Right renal cortex interstitium (tissue), 3 donors: ENCODE results near the gene DRC3. TPM values are rescaled to one million over a fixed set of nuclear protein-coding genes. Genes with fewer than 3 reads are reported as not detected.
"Not testable (repeated sequence)": the region's sequence is repeated elsewhere in the genome, so short reads cannot be mapped to it uniquely, and the experiment has no call there.

Source experiments
- DNase-seq, 3 donors: peaks; one replicate each; pipeline ENCODE4 v3.0.0-alpha.2; 2013; ENCODE audit warnings: low read depth in 3 of 3, low spot score in 2 of 3
- polyA plus RNA-seq, 3 donors: library from polyadenylated mRNA; unstranded; fragments of 120-200 nt; gene quantifications; one replicate each; pipeline ENCODE4 v1.2.1, GENCODE V29; 2013; ENCODE audit not compliant: insufficient read length in 3 of 3

The DRC3 gene
- polyA plus RNA-seq, 3 donors, result 13.4 to 16.1 (median 14.5) TPM

DNA sequence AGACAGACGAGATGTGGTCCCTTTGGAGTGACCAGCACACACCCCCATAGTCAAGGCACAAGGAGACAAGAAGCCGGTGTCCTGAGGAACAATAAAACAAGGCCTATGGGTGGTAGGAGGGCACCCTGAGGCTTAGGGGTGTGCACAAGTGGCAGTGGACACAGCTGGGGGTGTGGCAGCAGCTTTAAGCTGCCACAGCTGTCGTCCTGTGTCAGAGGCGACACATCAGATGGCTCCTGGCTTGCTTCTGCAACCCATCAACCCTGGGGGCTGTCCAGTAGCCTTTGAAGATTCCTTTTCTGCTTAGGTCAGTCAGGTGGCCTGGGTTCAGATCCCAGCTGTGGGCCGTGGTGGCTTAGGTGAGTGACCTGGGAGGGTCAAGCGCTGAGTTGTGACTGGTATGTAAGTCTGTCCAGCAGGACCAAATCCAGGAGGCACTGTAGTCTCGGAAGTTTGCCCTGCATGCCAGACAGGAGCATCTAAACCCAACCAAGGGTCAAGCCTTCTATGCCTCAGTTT, 15.8 kb downstream of the DRC3 start:
- no peak for DNase-seq

DNA sequence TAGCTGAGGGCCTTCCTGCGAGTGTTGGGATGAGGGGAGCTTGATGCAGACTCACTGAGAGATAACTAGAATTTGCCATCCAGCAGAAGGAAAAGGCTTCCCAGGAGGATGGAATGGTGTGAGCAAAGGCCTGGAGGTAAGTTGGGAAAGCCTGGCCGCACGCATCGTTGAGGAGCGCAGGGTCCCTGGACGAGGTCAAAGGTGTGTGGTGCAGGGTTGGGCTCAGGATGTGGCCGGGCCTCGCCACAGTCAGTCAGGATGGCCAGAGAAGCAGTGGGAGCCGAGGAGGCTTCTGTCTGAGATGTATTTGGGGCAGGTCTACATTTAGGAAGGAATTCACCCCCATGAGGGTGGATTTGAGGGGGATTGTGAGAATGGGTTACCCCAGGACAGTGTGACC, 16.4 kb downstream of the DRC3 start:
- DNase-seq, result no peak

DNA sequence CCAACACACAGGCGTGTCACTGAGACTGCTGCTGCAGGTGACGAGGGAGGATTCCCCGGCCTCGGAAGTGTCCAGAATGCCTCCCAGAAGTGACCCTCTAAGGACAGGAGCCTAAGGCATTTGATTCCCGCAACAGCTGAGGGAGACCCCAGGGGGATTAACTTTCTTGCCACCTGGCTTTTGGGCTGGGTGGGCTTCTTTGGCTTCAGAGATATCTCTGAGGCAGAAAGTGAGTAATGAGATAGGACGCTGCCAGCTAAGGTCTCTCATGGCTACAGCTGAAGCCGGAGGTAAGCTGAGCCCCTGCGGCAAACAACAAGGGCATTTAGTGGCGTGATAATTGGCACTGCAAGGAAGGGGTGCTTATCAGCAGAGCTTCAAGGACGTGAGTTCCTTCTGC, 17.0 kb downstream of the DRC3 start:
- DNase-seq, result no peak

DNA sequence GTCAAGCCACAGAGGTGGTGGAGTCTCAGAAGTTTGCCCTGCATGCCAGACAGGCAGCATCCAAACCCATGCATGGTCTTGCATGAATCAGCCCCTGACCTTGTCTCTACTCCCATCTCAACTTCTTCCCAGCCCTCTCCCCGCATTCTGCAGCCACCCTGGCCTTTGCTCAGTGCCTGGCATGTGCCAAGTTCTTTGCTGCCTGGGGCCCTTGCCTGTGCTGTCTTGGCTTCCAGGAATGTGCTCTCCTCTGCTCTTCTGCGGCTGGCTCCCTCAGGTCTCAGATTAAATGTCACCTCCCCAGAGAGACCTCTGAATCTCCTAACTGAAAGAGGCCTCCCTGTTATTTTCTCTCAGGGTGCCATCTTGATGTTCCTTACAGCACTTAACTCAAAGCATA, 17.6 kb downstream of the DRC3 start:
- no peak for DNase-seq

DNA sequence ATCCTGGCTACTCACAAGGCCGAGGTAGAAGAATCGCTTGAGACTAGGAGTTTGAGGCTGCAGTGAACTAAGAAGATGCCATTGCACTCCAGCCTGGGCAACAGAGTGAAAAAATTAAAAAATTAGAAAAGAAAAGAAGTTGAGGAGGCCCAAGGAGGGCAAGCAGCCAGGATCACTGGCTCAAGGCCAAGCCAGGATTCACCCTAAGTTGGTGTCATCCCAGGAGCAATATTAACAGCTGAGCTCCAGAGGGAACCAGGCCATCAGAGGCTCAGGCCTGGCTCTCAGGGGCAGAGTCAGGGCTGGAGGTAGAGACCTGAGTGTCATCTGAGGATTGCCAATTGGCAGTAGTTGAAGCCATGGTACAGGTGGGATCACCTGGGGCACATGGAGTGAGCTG, 20.7 kb downstream of the DRC3 start:
- no peak for DNase-seq

DNA sequence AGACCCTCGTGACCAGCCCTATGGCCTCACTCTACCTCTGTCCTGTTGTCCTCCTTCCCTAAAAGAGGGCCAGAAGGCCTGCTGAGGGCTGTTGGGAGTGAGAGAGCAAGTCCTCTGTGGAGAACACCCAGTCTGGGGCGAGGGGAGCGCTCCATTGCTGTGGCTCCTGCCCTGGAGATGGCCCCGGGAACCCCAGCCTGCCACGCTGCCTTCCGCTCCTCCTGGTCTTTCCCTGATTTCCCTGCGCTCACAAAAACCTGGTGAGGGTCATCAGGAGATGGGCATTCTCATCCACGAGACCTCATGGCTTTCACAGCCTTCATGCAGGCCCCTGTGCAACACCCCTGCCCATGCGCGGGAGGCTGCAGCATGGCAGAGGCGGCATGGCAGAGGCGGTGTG, 21.2 kb downstream of the DRC3 start:
- no peak for DNase-seq

DNA sequence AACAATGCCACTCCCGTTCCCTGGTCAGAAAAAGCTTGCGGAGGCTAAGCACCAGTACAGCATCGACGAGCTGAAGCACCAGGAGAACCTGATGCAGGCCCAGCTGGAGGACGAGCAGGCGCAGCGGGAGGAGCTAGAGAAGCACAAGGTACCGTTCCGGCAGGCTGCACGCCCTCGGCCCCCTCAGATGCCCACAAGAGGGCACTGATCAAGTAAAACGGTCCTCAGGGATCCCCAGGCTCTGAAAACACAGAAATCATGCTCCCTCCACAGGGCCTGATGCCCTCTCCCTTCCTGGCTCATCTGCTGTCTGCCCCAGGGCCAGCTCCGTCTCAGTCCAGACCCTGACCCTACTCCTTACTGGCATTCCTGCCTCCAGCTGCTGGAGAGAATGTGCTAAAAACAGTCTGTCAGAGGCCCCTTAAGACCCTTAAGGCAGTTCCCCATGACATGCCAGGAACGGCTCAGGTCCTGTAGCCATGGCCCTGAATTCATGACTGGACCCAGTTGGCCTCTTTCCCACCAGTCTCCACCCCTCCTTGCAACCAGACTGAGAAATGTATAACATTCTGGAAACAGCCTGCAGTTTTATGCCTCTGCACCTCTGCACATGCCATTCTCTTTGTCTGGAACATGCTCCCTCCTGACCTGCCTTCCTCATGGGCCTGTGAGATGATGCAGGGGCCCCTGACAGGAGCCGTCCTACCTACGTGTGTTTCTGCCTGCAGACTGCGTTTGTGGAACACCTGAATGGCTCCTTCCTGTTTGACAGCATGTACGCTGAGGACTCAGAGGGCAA, 21.8 kb downstream of the DRC3 start:
- DNase-seq, result no peak

DNA sequence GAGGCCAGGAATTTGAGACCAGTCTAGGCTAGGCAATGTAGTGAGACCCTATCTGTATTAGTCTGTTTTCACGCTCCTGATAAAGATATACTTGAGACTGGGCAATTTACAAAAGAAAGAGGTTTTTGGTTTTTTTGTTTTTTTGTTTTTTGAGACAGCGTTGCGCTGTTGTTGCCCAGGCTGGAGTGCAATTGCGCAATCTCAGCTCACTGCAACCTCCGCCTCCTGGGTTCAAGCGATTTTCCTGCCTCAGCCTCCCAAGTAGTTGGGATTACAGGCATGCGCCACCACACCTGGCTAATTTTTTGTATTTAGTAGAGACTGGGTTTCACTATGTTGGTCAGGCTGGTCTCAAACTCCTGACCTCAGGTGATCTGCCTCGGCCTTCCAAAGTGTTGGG, 23.2 kb downstream of the DRC3 start:
- DNase-seq, result not testable (repeated sequence)

DNA sequence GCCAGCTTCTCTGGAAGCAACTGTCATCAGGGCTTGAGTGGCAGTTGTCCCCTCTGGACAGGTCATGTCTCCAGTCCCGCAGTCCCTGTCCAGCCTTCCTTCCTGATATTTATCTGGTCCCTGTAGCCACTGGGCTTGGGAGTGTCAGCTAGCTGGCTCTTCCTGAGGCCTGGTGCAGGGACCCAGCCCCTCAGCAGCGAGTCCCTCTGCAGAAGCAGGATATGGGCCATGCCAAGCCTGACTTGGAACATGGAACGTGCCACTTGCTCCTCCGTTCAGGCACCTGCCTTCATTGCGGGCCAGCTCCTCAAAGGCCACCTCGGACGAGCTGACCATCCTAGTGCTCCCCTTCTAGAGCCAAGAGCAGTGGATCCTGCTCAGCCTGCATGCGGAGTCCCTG, 26.3 kb downstream of the DRC3 start:
- no peak for DNase-seq

DNA sequence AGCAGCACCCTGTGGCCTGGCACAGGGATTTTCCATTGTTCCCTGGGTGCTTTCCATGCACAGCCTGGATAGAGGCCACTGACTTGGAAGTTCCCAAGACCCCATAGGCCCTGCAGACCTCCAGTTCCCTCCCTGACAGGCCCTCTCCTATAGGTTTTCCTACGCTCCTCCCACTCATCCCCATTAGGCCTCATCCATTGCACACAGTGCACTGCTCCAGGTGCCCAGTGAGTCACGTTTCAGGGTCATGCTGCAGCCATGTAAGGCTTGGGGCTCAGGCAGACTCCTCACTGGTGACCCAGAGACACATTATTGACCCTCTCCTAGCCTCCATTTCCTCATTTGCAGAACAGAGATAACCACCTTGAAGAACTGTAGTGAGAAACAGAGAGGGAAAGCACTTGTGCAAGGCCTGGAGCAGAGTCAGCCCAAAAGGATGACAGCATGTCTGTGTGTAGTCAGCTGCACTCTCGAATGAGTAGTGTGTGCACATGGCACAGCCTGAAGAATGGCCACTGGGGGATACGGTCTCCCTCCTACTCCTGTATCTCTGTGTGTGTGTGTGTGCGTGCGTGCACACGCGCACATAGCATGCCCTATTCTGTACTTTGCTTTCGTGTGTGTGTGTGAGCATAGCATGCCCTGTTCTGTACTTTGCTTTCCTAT, 26.8 kb downstream of the DRC3 start:
- DNase-seq, result no peak

DNA sequence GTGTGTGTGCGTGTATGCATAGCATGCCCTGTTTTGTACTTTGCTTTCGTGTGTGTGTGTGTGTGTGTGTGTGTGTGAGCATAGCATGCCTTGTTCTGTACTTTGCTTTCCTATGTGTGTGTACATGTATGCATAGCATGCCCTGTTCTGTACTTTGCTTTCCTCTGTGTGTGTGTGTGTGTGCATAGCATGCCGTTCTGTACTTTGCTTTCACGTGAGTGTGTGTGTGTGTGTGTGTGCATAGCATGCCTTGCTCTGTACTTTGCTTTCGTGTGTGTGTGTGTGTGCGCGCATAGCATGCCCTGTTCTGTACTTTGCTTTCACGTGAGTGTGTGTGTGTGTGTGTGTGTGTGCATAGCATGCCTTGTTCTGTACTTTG, 27.4 kb downstream of the DRC3 start:
- DNase-seq, result no peak

DNA sequence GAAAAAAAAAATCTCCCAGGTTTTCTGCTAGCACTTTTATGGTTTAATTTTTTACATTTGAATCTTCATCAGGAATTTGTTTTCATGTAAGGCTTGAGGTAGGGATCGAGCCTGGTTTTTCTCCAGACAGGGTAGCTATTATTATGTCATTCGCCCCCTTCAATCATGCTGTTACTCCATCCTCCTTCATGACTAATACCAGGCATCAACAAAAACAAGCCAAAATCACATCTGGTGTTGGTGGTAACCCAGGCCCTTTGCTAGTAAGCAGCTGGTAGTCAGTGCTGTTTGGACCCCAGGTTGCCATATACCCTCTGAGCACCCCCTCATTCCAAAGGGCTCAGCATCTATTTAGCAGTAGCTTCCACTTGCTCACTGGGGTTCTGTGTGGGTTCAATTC, 29.5 kb downstream of the DRC3 start:
- no peak for DNase-seq

DNA sequence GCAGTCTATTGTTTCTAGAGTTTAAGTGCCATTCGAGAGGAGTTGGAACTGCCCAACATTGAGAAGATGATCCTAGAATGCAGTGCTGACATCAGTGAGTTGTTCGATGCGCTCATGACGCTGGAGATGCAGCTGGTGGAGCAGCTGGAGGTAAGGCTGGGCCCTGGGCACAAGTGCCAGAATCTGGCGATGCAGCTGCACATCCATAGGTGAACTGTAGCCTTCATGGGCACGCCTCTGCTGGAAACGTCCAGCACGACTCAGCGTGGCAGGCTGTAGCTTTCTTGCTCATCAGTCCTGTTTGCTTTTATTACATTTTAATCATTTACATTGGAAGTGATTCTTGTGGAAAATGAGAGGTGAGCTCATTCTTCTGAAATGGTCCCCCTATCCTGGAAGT, 31.7 kb downstream of the DRC3 start:
- DNase-seq, result no peak

DNA sequence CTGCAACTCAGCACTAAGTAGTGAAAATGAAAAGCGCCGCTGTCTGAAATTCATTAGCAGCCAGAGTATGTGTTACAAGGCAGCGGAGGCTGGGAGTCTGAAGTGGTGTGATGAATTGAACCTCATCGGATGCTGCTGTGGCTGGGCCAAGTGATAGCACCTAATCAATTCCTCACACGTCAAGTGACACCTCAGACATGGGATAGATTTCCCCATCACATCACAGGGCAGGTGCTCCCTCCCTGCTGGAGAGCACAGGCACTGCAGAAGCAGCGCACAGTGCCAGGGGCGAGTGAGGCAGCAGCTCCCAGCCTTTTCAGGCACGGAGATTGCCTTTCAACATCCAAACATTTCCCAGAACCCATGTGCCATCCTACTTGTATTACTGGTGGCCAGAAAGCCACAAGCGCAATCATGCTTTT, 32.2 kb downstream of the DRC3 start:
- DNase-seq, result peak in 1 of 3 donors; percentile 6

DNA sequence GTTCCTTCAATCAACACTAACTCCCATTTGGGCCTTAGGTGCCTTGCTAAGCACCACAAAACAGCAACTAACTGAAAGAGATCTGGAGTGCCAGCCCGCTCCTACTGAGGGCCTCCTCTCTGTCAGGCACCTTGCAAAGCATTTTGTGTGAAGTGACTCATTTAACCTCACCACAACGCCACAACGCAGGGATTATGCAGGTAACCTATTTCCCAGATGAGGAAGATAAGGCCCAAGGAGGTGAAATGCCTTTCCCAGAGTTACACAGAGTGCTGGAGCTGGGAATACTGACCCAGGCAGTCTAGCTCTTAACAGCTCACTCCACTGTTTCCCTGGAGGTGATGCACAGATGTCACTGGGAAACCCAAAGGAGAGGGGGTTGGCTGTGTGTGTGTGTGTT, 32.8 kb downstream of the DRC3 start:
- DNase-seq, result no peak

DNA sequence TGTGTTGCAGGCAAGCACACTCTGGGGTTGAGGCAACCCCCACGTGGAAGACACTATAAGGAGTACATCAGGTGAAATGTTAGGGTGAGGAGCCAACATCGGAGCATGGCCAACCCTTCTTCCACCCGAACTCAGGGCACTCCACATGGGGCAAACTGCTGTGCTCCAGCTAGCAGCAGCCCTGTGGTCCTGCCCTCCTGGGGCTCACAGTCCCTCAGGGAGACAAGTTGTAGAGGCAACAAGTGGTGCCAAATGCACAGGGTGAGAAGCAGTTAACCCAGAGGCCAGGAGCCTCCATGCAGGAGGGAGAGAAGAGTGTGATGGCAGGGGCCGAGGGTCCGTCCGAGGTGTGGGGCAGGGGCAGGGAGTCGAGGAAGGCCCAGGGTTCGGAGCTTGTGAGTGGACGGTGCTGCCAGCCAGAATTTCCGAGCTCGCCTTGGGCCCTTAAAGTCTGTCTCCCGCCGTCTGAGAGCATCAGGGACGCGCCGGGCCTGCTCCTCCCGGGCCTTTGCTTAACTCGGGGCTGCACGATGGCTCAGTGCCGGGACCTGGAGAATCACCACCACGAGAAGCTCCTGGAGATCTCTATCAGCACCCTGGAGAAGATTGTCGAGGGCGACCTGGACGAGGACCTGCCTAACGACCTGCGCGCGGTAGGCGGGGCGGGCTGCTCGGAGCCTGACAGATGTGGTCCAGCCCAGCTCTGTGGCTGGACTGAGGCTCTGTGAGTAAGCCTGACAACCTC, 34.0 kb downstream of the DRC3 start:
- no peak for DNase-seq

DNA sequence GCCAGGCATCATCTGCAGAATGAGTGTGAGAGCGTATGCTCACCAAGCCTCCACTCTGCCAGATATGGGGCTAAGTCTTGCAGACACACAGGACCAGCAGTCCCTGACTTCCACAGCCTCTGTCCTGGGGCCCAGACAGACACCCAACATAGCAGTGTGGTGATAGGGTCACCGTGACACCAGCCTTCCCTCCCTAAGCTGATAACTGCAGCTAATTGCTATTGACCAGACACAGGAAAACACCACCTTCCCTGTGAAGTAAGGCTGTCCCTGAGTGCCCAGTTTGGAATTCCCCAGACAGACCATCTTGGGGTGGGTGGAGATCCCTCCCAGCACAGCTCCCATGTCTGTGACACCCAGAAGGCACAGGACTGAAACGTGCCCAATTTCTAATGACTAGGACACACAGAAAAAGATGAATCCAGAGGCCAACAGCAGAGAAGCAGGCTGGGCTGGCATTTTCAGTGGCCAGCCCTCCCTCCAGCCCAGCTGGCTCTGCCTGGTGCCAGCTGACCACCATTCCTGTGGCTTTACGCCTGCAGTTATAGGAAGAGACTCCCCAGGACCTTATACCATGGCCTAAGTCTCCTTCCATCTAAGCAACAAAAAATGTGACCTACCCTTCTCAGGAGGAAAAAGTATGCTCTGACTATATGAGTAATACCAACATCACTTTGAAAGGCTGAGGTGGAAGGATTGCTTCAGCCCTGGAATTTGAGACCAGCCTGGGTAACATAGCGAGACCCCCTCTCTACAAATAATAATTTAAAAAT, 36.0 kb downstream of the DRC3 start:
- no peak for DNase-seq

DNA sequence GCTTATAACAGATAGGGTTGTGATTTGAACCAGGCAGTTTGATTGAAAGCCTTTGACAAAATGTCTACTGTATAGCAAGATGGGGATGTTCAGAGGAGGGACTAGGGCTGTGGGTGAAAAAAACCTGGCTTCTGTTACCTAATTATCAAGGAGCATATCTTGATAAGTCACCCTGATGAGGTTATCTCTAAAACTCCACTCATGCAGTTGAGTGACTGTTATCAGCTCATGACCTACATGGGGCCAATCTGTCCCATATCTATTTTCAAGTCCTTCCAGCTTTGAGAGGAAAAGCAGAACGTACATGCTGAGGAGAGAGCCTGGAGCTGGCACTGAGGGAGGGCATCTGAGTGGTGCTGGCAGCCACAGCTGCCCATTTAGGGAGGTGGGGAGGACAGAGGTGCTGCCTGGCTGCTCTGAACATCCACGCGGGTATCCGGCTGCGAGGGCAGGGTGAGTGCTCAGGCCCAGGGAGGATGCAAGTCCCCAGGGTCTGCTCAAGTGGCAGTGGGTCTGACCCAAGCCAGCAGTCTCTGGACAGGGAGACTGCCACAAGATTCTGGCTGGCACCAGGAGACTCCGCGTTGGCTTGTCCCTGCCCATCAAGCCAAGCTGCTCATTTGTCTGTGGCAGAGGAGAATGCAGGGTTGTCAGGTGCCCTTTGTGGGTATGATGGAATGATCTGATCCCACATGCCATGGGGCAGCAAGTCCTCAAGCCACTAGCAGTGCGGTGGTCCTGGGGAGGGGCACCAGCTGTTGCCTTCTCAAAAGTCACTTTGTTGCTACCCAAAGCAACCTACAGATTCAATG, 37.2 kb downstream of the DRC3 start:
- no peak for DNase-seq

DNA sequence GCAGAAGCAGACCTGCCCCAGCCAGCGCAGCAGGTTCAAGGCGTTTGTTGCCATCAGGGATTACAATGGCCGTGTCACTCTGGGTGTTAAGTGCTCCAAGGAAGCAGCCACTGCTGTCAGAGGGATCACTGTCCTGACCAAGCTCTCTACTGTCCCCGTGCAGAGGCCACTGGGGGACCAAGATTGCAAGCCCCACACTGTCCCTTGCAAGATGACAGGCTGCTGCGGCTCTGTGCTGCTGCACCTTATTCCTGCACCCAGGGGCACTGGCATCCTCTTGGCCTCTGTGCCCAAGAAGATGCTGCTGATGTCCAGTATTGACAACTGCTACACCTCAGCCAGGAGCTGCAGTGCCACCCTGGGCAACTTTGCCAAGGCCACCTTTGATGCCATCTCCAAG, 38.6 kb downstream of the DRC3 start:
- no peak for DNase-seq

DNA sequence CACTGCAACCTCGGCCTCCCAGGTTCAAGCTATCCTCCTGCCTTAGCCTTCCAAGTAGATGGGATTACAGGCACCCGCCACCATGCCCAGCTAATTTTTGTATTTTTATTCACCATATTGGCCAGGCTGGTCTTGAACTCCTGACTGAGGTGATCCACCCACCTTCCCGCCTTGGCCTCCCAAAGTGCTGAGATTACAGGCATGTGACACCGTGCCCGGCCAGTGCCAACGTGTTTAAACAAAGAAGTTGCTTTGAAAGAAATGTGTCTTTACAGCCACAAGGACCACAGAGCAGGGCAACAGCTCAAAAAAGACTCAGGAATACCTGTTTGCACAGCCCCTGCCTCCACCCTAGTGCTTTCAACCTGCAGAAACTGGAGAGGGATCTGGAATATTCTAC, 41.3 kb downstream of the DRC3 start:
- no peak for DNase-seq
